GM19240 (cell line): Measurements from ENCODE around the gene JAGN1.
"Not testable (repeated sequence)": the region's sequence is repeated elsewhere in the genome, so short reads cannot be mapped to it uniquely, and the experiment has no call there.

Experiments
- DNase-seq: peaks from one replicate; pipeline ENCODE4 v3.0.0; 2011; ENCODE audit warnings: low spot score; ENCODE audit not compliant: insufficient read length

Gene JAGN1

DNA sequence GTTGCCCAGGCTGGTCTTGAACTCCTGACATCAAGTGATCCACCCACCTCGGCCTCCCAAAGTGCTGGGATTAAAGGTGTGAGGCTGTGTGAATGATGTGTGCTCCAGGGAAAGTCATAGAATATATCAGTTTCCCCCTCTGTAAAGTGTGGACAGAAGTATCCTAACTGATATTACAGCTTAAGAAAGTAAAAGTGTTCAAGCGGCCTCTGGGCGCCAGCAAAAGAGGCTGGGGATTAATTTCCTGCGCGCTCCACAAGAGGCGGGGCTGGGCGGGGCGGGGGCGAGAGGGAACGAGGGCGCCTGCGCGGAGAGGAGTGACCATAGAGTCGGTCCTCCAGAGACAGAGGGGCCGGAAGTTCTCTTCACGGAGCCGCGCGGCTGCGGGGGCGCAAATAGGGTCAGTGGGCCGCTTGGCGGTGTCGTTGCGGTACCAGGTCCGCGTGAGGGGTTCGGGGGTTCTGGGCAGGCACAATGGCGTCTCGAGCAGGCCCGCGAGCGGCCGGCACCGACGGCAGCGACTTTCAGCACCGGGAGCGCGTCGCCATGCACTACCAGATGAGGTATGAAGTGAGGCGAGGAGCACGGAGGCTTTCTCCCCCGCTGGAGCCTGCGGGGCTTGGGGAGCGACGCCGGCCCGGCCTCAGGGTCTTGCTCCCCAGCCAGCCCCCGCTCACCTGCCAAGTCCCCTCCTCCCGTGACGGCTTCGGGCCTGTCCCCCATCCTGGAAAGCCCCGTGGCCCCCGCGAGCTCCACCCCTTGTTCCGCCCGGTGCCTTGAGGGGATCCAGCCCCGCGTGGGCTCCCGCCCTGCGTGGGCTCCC, at the start of gene JAGN1:
JAGN1 (plus strand) TSS at position 362 of the 823 bp plus-strand sequence; CDS start at position 475, 113 bp downstream.
- DNase-seq, result peak; percentile 85

DNA sequence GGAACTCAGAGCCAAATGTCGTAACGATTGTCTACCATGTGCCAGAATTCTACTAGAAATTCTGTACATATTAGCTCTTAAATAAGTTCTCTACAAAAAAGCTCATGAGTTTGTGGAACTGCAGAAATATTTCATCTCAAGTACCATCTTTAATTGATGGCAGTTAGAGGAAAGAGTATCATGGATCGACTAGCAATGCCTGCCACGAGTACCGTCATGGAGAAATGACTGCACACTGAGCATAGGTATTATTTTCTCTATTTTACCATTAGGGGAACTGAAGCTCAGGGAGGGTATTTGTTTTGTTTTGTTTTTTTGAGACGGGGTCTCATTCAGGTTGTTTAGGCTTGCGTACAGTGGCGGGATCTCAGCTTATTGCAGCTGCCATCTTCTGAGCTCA, 49.4 kb upstream of the JAGN1 start:
- no peak for DNase-seq

DNA sequence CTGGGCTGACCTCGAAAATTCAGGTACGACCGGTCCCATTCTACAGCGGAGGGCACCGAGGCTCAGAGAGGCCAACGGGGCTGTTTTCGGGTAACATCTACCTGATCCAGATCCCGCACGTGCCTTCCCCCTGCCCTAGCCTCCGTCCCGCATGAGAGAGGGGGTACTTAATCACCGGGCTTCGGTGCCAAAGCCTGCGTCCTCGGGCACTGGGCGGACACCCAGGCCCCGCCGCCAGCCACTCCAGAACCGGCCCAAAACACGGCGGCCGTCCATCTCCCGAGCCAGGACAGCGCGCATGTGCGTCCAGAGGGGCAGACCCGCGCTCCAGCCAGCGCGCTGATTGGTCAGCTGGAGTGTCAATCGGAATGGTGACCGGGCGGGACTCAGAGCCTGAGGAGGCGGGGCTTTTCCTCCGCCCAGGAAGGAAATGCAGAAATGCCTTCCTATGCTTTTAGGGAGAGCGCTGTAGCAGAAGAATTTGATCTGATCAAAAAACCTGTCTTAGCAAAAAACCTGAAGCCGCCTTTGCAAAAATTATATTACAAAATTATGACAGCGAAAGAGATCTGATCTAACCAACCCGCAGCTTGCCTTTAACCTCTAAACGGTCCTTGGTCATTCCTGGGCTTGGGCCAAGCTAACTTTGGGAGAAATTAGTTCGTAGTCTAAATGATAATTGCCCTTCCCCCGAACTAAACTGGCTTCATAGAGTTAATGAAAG, 46.5 kb upstream of the JAGN1 start, which contains the start of gene RPUSD3:
RPUSD3 (minus strand) TSS at position 294 of the 724 bp plus-strand sequence; CDS start at position 276, 18 bp downstream.
- peak; percentile 97 for DNase-seq

DNA sequence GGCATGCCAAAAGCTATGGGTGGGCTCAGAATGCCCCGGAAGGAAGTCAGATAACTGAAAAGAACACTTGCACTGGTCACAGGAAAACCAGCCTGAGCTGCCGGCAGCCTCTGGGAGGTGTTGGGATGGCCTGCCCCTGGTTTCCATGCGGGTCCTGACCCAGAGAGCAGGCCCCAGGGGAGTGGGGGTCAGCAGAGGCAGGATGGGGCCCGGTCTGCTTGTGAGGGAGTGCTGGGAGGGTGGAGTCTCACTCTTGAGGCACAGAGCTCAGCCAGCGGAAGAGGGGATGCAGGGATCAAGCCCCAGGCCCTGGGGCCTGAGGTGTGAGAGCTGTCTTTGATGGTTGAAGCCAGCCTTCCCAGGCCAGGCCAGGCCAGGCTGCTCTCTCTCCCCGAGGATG, 44.2 kb upstream of the JAGN1 start:
- no peak for DNase-seq

DNA sequence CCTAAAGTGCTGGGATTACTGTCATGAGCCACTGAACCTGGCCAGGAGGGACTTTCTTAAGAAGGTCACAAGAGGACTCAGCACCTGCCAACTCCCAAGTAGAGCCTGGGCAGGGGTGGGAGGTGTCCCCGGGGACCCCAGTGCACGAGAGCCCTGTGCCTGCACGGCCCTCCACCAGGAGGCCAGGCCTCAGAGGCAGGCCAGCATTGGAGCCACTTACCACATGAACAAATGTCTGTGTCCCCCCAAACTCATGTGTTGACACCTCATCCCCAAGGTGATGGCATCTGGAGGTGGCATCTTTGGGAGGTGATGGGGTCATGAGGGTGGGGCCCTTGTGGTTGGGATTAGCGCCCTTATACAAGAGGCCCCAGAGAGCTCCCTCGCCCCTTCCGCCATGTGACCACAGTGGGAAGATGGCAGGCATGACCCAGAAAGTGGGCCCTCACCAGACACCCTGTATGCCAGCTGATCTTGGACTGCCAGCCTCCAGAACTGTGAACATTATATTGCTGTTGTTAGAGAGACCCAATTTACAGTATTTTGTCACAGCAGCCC, 43.4 kb upstream of the JAGN1 start:
- no peak for DNase-seq

DNA sequence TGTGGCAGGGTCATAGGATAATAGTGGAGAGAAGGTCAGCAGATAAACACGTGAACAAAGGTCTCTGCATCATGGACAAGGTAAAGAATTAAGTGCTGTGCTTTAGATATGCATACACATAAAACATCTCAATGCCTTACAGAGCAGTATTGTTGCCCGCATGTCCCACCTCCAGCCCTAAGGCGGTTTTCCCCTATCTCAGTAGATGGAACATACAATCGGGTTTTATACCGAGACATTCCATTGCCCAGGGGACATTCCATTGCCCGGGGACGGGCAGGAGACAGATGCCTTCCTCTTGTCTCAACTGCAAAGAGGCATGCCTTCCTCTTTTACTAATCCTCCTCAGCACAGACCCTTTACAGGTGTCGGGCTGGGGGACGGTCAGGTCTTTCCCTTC, 42.5 kb upstream of the JAGN1 start:
- not testable (repeated sequence) for DNase-seq

DNA sequence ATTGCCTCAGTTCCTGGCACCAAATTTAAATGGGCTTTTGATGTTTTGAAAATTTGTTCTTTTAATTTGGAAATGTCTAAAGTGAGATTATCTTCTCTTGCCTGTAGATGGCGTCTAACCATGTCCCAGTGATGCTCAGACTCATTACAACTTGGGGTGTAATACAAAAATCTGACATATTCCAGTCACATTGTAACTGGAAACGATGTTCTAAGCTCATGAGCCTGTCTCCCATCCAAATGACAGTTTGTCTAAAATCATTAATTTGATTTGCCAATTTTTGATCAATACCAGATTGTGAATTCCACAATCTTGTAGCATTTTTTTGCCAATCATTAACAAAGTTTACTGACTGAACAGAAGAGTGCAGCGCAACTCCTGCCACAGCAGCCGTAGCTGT, 41.5 kb upstream of the JAGN1 start:
- DNase-seq, result not testable (repeated sequence)

DNA sequence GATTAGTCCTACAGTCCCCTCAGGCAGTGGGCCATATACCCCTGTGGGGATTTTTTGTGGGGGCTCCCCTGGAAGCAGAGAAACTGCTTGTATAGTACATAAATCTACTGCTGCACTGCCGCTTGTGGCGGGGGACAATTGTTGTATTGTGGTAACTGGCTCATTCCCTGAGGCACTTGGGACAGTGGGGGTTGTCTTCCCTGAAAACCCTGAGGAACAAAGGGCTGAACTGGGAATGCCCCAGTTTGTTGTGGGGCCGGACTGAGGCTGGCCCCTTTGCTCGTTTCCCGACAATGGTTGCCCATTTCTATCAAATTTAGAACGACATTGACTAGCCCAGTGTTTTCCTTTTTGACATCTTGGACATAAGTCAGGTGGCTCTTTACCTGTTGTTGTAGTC, 39.0 kb upstream of the JAGN1 start:
- DNase-seq, result not testable (repeated sequence)

DNA sequence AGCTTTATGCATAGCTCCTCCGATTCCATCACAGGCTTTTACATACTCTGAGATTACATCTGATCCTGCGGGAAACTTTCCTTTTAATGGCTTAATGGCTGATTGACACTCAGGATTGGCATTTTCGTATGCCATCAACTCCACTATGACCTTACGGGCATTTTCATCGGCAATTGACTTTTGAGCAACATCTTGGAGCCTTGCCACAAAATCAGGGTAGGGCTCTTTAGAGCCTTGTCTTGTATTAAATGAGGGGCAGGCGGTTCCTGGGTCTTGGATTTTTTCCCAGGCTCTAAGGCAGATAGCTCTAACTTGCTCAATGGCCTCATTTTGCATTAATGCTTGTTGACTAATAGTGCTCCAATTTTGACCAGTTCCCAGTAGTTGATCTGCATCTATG, 38.5 kb upstream of the JAGN1 start:
- not testable (repeated sequence) for DNase-seq

DNA sequence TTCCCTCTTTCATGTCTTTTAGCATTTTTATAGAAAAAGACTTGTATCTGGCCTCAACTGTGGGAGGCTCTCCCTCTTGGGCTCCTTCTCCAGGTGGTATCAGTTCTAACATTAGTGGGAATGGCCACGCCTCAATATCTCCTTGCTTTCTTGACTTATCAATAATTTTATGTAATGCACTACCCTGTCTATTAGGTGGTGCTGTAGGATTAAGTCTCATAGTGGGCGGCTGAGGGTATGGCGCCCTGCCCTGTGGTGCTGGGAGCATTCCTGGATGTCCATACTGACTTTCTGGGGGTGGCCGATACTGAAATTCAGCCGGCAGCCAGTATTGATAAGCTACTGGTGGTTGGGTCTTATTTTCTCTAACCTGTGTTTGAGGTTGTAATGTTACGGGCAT, 37.9 kb upstream of the JAGN1 start:
- no peak for DNase-seq

DNA sequence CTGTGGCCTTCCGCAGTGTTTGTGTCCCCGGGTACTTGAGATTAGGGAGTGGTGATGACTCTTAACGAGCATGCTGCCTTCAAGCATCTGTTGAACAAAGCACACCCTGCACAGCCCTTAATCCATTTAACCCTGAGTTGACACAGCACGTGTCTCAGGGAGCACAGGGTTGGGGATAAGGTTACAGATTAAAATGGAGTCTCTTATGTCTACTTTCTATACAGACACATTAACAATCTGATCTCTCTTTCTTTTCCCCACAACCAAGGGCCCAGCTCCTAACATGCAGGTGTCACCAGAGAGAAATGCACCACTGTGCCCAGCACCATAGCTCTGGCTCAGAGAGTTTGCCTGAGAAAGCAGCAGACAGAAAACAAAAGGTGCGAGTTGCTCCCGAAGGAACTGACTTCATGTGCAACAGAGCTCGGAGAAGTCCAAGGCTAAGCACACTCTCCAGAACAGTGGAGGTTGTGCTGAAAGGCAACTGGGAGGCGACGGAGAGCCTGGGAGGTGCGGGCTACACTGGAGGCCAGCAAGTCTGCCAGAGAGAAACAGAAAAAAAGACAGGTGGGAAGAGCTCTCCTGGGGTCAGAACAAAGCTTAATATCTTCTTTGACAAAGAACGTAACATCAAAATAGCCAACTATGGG, 36.0 kb upstream of the JAGN1 start:
- not testable (repeated sequence) for DNase-seq

DNA sequence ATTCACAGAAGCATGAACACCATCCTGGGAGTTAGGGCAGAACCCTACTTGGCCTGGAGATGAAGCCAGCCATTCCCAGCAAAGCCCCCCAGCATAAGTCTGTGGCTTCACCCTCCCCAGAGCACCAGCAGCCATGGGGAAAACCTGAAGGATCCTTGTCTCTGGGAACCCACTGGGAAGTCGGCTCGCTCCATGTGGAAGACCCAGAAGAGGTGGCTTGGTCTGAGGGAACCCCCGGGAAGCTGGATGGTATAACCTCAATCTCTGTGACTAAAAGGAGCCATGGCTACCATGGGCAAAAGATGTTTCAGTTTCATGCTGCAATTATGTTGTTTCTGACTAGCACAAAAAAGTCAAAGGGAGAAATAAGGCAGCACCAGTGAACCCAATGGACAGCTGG, 34.8 kb upstream of the JAGN1 start:
- DNase-seq, result no peak

DNA sequence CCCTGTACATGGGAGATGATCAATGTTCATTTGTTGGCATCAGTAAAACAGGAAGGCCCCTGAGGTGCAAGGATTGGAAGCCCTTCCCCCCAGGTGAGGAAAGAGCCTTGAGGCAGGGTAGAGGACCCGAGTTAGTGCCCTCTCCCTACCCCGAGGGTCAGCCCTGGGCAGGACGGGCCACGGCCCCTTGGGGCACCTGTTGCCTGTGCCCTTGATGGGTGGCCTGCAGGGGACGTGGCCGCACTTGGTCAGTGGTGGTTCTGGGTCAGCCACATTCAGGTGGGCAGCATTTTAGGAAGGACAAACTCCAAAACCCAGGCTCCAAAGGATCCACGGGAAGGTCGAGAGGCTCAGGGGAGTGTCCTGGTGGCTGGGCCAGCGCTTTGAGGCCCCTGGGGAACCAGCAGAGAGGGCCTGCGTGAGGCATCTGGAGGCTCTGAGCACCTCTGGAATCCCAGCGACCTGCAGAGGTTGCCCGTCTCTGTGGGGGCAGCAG, 30.8 kb upstream of the JAGN1 start:
- DNase-seq, result no peak

DNA sequence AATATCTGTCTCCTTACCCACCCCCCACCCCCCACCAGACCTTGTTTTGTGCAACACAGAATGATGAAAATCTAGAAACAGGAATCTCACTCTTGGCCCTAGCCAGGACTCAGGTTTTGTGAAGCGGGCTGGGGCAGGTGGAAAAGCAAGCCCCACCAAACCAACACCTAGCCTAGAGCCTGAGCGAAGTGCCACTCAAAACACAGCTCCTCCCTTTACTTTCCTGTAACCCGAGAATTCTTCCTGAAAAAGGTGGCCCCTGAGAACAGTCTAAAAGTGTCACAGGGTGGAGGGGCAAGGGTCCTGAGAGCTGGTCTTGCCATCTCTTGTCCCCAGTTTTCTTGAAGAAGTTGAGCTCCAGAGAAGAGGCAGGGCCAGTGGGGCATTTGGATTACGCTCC, 29.2 kb upstream of the JAGN1 start:
- DNase-seq, result no peak

DNA sequence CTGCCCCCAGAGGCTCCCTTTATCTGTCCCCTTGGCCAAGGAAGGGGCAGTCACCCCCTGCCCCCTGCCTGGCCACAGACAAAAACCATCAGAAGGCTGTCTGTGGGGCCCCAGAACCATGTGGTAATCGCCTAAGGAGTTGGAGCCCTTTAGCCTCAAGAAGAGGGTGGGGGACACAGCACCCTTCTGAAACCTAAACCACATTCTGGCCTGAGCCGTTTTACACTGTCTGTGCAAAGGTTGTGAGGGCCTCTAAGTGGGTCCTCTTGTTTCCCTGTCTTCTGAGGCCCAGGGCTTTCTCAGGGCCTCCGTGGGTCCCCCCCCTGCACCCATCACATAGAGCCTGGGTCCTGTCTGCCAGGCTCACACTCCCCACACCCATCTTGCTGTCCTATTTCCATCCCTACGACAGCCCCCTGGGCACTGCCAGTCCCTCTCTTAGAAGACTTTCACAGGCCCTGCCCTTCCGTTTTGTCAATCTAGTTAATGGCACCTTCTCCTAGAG, 28.7 kb upstream of the JAGN1 start:
- no peak for DNase-seq

DNA sequence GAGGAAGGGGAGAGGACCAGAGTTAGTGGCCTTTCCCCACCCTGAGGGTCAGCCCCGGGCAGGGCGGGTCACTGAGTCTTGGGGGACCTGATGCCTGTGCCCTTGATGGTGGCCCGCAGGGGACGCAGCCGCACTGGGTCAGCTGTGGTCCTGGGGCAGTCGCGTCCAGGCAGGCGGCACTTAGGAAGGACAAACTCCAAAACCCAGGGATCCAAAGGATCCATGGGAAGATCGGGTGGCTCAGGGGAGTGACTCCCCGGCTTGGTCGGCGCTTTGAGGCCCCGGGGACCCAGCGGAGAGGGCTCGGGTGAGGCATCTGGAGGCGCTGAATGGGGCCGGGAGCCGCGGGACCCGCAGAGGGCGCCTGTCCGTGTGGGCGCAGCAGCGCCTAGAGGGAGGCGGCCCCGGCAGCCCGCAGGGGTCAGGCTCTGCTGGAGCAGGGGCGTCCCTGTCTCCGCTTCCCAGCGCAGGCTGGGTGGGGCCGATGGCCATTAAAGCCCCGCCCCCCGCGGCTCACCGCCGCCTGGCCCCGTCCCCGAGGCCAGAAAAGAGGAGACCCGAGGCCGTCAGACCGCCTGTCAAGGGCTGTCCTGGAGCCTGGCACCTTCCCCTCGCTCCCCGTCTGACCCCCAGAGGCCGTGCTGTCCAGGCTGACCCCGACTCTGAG, 27.9 kb upstream of the JAGN1 start:
- no peak for DNase-seq

DNA sequence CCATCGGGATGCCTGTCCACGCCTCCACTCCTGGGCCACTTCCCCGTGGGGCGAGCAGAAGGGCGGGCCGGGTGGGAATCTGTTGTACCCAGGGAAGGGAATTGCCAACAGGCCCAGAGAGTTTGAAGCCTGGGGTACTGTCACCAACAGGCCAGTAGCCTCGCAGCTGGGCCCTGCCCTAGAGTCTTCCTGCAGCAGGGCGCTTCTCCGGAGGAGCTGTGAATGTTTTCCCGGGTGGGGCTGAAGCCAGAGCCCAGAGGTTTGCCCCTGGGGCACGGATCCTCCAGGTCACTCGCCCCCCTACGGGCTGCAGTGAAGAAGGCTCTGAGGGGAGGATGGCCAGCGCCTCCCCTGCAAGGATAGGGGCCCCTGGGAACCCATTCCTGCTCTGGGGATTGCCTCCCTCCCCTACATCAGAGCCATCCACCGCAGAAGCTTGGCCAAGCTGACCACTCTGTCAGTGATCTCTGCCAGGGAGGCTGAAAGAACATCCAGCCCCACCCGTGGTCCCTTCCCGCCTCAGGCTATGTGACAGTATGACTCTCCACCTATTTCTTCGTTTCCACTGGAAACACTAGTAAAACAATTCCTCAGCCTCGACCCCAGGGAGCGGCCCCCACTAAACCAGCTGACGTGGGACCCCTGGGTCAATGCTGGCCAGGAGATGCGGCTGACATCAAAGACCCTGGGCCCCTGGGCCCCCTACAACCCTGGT, 27.2 kb upstream of the JAGN1 start:
- no peak for DNase-seq

DNA sequence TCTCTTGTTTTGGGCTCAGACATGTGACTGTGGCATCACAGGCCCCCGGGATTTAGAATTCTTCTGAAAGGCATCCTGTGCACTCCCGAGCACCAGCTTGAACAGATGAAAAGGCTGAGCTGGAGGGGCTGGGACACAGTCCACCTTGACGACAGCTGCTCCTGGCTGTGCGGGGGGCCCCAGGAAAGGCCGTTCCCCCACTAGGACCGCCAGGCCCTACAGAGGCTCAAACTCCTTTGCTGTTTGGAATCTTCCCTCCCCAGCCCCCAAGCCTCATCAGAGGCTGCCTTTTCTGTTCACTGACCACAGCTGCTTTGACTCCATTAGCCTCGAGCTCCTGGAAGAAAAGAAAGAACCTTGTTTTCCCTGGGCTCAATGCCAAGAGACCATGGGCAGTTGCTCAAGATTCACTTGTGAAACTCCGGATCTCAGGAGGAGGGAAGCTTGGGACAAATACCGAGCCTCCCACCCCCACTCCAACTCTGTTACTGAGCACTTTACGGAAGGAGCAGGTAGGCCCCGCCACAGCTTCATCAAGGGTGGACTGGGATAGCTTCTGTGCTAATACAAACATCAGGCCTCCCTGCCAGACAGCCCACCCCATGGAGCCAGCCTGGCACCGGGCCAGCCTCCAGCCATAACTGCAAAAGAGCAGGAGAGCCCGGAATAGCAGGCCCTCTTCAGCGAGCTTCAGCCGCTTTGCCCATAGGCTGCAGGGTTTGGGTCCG, 26.0 kb upstream of the JAGN1 start:
- DNase-seq, result no peak

DNA sequence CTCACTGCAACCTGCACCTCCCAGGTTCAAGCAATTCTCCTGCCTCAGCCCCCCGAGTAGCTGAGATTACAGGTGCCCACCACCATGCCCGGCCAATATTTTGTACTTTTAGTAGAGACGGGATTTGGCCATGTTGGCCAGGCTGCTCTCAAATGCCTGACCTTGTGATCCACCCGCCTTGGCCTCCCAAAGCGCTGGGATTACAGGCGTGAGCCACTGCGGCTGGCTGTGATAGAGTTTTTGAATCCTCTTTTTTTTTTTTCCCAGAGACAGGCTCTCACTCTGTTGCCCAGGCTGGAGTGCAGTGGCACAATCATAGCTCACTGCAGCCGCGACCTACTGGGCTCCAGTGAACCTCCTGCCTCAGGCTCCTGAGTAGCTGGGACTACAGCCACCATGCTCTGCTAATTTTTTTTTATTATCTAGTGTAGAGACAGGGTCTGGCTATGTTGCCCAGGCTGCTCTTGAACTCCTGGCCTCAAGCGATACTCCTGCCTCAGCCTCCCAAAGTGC, 25.2 kb upstream of the JAGN1 start:
- not testable (repeated sequence) for DNase-seq
